GM21526 (cell line): ENCODE data around the gene NLGN3.

ENCODE experiments used
- ATAC-seq: cut with Tn5 transposase; IDR thresholded peaks from one replicate; pipeline ENCODE4 v1.9.1; 2021; ENCODE audit warnings: moderate library complexity; ENCODE audit not compliant: unreplicated experiment, low FRiP score

NLGN3 gene

DNA sequence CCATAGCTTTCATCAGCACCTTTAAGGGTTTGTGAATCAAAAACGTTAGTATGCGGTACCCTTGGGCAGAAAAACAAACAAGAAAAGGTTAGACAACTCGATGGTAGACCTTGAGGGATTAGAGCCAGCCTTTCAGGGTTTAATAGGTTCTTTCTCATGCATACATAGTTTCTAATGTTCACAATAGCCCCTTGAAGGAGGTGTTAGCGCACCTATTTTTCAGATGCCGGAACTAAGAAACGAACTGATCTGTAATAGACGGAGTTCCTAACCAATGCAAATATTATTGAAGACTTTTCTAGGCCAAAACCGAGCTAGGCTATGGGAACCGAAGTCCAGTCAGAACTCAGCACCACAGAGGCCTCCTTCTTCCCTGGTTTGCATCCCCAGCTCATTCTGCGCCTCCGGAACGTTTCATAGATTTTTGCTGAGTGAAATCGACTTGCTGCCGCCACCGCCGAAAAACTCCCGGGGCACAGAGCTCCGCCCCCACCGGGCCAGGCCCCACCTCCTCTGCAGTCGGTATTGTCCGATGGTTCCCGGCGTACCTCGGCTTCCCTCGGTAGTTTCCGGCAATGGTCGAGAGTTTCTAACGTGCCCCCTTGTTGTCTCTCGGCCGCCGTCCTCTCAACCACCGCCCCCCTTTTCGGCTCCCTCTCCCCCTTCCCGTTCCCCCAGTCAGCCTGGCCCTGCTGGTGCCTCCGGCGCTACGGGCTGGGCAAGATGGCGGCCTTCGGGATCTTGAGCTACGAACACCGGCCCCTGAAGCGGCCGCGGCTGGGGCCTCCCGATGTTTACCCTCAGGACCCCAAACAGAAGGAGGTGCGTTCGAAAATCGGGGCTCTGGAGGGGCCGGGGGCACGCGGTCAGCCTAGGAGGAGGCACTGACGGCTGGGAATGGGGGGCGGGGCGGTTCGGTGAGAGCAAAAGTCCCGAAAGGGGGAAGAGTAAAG is 26.3 kb upstream of the NLGN3 start, which contains the start of gene MED12:
Gene MED12 (plus strand): TSS at position 565 of the 953 bp plus-strand sequence. CDS start 159 bp downstream, at position 724.
- ATAC-seq = peak; percentile 85

DNA sequence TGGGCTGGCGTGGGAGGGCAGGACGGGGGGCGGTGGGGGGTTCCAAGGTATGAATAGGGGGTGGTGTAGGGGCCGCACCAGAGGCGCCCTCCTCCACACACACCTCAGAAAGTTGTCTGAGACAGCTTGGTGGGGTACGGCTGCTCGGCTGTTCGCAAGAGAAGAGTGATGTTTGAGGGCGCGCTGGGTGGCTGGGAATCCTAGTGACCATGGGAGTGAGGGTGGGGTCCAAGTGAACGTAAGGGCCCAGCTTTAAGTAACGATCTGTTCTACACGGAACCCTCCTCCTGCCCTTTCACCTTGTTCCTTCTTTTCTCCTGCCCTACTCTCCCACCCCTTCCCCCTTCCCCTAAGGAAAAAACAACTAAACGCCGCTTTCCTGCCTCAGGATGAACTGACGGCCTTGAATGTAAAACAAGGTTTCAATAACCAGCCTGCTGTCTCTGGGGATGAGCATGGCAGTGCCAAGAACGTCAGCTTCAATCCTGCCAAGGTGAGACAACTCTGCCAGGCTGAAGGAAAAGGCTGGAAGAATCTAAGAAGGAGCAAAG is 25.6 kb upstream of the NLGN3 start:
- no peak for ATAC-seq

DNA sequence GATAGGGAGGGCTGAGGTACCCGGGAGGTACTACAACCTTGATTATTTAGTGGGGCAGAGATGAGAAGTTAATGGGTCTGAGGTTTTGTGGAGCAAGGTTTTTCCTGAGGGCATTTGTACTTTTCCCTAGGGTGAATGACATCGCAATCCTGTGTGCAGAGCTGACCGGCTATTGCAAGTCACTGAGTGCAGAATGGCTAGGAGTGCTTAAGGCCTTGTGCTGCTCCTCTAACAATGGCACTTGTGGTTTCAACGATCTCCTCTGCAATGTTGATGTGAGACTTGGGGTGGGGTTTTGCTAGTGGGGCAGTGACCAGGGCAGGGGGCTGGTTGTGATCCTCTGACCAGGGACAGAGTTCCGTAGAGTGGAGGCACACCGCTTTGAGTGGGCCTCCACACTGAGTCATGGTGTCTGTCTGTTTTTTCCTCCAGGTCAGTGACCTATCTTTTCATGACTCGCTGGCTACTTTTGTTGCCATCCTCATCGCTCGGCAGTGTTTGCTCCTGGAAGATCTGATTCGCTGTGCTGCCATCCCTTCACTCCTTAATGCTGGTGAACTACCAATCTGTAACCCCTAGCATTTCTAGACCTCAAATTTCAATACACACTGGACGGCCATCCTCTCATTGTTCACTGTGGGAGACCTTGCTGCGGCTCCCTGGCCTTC is 16.3 kb upstream of the NLGN3 start:
- no peak for ATAC-seq

DNA sequence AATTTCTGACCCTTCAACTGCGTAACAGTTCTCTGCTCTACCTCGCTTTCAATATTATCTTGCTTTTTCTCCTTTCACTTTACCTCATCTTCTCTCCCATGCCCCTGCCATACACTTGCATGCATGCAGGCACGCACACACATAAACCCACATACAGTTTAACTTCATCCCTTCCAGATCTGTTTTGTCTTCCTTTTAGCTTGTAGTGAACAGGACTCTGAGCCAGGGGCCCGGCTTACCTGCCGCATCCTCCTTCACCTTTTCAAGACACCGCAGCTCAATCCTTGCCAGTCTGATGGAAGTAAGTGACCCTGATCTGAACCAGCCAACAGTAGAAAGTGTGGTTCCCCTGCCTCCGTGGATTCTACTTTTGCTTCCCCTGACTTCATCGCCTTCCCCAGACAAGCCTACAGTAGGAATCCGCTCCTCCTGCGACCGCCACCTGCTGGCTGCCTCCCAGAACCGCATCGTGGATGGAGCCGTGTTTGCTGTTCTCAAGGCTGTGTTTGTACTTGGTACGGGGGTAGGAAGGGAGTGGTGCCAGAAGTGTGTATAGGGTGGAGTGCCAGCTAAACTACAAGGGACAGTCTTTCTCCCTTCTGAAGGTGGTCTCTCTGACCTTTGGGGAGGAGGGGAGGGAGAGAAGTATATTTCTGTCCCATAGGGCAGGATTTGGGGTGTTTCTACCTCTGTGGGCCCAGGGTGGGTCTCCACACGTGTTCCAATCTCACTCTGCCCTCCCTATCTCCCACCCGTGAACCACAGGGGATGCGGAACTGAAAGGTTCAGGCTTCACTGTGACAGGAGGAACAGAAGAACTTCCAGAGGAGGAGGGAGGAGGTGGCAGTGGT is 15.5 kb upstream of the NLGN3 start:
- no peak for ATAC-seq

DNA sequence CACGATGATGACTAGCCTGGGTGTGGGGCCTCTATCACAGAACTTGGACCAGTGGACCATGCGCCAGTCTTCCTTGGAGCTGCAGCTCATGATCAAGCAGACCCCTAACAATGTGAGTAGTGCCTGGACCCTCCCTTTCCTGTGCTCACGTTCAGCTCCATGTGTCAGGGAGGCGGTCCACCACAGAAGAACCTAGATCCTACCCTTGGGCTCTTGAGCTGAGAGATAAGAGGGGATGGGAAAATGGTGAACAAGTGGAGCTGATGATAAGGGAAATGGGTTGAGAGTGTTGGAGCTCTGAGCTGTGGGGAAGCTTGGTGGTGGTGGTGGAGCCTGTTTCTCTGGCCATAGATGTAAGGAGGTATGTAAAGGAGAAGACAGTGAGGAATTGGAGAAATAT is 13.1 kb upstream of the NLGN3 start:
- no peak for ATAC-seq

DNA sequence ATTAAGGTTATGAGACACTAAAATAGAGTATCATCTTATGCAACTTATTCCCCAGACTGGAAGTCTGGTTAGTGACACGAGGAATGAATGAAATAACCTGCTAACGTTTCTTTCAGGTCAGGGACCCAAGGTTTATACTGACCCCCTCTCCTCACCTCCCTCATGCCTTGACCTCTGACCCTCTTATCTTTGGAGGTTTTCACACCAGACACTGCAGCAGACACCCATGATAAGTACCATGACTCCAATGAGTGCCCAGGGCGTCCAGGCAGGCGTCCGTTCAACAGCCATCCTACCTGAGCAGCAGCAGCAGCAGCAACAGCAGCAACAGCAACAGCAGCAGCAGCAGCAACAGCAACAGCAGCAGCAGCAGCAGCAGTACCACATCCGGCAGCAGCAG is 4.2 kb upstream of the NLGN3 start:
- no peak for ATAC-seq

DNA sequence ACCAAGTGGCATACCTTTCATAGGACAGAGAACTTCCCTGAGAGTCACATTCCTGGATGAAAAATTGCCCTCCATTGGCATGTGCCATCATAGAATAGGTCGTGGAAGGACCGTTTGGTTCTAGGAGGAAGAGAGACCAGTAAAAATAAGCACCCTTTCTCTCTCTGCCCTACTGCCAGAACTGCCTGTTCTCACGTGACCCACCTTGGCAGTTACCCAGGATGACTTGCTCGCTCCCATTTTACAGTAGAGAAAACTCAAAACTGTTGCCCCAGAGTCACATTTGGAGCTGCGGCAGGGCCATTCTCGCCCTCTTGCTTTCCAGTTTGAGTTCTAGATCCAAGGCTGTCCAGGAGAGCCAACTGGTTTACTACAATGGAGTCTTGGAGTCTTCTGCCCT is 1.1 kb upstream of the NLGN3 start:
- no peak for ATAC-seq

DNA sequence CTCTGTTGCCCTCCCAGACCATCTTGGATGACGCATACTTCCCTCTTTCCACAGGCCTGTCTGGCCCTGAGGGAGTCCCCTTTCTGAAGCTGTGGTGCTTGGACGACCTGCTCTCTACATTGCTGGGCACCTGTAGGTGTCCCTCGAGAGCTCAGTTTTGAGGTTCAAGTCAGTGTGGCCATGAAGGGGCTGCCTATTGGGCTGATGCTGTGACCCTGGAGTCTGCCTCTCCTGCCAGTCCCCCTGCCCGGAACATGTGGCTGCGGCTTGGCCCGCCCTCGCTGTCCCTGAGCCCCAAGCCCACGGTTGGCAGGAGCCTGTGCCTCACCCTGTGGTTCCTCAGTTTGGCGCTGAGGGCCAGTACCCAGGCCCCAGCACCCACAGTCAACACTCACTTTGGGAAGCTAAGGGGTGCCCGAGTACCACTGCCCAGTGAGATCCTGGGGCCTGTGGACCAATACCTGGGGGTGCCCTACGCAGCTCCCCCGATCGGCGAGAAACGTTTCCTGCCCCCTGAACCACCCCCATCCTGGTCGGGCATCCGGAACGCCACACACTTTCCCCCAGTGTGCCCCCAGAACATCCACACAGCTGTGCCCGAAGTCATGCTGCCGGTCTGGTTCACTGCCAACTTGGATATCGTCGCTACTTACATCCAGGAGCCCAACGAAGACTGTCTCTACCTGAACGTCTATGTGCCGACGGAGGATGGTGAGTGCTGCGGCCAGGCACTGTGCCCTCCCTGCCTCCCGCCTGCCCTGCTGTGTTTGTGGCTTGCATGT is 3.0 kb downstream of the NLGN3 start:
- ATAC-seq = no peak

DNA sequence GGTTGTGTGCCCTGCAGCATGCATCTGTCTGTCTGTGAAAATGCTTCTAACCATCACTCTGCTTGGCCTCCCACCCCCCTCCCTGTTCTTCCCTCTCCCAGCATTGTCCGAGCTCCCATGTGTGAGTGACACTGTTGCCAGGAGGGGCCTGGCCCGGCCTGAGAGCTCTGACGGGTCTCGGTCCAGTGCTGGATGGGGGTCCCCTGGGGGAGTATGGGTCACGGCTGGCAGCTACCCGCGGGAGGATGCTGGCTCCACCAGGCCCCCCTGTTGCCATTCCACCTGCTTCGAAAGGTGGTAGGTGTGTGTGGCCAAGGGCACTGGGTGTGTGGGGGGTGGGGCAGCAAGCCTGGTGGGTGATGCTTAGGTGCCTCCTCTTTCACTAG is 3.6 kb downstream of the NLGN3 start:
- ATAC-seq = no peak

DNA sequence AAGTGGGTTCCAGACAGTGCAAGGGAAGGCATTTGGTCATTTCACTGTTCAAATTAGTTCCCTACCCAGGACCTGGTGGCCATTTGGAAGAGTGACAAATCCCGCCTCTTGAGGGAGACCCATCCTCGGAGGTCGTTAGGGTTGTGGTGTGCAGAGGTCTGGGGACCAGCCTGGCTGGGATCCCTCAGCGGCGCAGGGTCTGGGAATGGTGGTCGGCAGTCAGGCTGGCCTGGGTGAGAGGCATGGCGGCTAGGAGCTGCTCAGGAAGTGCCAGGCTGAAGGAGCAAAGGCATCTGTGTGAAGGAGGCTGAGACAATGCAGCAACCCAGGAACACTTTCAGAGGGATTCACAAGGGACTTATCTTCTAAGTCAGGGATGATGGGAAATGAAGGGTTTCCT is 6.7 kb downstream of the NLGN3 start:
- ATAC-seq = no peak

DNA sequence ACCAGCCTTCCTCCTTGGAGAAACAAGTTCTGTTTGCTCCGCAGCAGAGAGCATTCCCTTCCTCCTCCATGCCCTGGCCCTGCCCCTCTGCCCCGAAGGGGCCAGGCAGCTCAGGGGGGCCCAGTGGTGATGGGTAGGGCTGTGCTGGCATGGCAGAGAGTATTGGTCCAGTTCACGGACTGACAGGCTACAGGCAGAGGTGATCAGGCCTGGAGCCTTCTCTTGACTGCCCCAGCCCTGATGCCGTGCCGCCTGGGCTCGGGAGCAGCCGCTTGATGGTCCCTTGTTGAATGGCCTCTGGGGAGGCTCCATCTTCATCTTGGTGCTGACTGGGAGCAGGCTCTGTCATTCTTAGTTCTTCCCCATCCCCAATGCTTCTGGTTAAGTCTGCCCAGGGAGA is 9.6 kb downstream of the NLGN3 start:
- no peak for ATAC-seq

DNA sequence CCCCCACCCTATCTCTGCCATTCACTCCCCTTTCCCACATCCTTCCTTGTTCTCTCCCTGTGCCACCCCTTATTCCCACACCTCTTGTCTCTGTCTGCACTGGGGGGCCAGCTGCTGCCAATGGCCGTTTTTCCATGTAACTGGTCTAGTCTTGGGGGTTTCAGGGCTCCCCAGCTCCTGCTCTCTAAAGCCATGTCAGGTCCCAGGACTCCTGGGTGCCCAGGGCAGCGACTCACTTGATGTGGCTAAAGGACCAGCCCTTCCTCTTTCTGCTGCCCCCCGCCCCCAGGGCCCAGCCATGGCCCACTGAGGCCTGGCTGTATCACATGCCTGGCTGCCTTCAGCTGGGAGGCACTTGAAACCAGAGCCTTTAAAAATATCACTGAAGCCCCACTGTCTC is 10.0 kb downstream of the NLGN3 start:
- no peak for ATAC-seq

DNA sequence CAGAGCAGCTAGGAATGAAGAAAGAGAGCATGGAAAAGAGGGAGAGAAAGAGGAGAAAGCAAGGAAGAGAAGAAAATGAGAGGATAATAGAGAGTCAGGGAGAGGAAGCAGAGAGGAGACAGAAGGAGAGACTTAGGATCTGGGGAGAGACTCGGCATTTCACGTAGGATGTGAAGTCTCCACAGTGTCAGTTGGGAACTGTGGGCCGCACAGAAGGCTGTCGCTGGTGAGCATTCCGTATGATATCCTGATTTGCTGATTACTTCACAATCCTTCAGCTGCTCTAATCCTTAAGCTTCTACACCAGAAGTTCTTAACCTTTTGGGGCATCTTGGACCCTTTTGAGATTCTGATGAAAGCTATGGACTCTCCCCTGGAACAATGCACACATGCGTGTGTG is 14.0 kb downstream of the NLGN3 start:
- ATAC-seq = no peak

DNA sequence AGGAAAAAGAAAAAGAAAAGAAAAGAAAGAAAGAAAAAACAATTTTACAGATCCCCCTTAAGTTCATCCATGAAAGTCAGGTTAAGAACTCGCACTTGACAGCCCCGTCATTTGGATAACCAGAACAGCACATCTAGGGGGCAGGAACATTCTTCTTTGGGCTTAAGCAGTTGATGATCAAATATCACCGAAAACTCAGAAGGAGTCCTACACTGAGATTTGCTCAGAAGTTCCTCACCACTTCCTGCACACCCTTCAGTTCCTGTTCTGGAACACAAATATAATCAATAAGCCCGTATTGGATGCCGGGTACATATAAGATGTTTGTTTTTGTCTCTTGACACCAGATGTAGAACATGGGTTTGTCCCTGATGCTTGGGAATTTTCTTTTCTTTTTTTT is 14.7 kb downstream of the NLGN3 start:
- ATAC-seq = no peak

DNA sequence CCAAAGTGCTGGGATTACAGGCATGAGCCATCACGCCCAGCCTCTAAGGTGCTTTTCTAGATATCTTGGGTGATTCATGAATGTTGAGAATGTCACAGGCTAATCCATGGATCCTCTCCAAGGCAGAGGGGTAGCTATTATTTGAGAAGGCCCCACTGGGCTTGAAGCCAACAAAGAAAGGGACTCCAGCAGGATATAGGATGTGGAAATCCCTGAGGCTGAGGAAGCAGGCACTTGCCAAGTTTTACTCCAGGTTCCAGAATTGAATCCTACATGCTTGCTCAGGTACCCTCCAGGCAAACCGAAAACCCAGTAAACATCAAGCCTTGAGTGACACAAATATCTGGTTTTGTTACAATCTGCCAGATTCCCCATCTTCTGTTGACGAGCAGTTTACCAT is 15.8 kb downstream of the NLGN3 start:
- no peak for ATAC-seq

DNA sequence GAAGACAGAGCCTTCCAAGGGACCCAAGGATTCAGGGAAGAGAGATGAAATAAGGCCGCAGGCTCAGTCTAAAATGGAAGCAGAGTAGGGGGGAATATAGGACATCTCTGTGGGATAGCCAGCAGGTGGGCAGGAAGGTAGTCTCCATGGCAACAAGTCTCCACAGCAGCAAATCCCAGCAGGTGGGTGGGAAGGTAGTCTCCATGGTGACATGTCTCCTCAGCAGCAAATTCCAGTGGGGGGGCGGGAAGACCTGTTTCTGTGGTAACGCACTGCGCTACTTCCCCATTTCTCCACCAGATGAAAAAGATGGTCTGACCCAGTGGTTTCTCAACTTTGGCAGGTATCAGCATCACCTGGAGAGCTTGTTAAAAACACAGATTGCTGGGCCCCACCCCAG is 18.3 kb downstream of the NLGN3 start:
- ATAC-seq = no peak

DNA sequence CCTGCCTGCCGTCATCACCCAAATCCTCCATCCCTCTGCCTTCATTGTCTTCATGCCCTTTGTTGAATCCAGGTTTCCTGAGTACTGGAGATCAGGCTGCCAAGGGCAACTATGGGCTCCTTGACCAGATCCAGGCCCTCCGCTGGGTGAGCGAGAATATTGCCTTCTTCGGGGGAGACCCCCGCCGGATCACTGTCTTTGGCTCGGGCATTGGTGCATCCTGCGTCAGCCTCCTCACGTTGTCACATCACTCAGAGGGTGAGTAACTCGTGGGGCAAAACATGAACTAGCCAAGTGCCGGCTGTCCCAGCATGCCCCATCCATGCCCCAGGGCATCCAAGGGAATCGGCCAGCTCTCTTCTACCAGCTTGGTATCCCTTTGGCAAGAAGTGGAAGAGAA is 19.4 kb downstream of the NLGN3 start:
- no peak for ATAC-seq

DNA sequence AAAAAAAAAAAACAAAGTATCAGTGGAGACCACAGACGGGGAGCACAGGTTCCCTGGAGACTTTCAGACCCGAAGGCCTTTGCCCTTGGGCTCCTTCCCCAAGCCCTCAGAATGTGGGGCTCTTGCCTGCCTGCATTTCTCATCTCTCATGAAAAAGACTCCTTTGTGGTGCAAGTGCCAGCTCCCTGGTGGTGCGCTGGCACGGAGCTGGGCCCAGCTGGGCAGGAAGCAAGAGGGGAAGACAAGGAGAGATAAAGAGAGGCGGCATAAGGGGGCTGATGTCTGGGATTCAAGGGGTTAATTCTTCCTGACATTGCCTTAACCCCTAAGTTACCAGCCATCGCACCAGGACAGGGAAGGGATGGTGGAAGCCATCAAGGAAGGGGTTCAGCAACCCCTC is 21.8 kb downstream of the NLGN3 start:
- ATAC-seq = no peak

DNA sequence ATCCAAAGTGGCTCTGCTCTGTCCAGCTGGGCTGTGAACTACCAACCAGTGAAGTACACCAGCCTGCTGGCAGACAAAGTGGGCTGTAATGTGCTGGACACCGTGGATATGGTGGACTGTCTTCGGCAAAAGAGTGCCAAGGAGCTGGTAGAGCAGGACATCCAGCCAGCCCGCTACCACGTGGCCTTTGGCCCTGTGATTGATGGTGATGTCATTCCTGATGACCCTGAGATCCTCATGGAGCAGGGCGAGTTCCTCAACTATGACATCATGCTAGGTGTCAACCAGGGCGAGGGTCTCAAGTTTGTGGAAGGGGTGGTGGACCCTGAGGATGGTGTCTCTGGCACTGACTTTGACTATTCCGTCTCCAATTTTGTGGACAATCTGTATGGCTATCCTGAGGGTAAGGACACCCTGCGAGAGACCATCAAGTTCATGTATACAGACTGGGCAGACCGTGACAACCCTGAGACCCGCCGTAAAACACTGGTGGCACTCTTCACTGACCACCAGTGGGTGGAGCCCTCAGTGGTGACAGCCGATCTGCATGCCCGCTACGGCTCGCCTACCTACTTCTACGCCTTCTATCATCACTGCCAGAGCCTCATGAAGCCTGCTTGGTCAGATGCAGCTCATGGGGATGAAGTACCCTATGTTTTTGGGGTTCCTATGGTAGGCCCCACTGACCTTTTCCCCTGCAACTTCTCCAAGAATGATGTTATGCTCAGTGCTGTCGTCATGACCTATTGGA is 22.6 kb downstream of the NLGN3 start:
- ATAC-seq = no peak
